Measurements from ENCODE around the gene GNAT1.

Gene GNAT1

DNA sequence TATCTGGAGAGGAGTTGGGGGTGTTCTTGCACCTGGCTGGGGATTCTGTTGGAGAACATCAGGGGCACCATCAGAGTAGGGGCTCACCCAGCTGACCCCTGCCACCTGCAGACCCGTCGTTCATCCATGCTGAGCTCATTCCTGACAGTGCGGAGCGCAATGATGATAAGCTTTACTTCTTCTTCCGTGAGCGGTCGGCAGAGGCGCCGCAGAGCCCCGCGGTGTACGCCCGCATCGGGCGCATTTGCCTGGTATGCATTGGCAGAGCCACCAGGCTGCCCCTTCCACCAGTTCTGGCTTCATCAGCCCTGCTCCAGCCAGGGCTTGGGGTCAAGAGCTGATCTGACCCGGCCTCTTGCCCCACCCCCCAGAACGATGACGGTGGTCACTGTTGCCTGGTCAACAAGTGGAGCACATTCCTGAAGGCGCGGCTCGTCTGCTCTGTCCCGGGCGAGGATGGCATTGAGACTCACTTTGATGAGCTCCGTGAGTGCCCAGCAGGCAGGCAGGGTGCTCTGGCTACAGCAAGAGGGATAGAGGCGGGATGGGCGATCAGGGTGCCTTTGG, 8.8 kb upstream of the GNAT1 start:
- DNase-seq: no peak

DNA sequence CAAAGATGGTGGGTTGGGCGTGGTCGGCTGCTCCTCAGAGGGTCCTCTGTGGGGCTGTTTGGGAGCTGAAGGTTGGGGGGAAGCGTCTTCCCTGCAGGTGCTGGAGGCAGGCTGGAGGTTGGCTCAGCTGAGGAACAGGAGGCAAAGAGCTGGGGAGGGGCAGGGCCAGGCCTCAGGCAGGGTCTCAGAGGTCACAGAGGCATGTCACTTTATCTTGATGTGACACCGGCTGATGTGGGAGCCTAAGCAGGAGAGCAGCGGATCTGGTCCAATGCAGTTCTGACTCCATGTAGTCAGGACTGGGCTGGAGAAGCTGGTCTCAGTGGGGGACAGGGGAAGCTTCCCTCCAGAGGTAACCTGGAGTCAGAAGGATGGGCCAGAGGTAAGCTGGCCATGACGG, 7.7 kb upstream of the GNAT1 start:
- DNase-seq: no peak

DNA sequence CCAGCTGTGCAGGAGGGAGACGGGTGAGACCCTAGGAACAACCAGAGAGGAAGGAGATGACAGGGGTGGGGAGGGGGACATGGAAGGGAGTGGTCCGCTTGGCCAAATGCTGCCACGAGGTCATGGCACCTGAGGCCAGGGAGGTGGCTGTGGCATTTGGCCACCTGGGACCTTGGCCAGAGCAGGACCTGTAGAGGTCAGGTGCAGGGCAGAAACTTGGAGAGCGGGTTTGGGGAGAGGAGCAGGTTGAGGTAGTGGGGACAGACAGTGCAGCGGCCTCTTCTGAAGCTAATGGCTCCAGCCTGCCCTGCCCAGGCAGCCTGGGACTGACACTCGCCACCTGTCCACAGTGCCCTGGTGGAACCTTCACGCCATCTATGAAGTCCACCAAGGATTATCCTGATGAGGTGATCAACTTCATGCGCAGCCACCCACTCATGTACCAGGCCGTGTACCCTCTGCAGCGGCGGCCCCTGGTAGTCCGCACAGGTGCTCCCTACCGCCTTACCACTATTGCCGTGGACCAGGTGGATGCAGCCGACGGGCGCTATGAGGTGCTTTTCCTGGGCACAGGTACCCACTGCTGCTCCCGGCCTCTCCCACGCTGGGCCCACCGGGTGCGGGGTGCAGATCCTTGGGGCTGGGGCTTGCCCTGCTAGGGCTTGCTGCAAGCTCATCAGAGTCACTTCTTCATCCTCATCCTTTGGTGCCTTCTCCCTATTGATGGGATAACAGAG, 7.0 kb upstream of the GNAT1 start:
- DNase-seq: no peak

DNA sequence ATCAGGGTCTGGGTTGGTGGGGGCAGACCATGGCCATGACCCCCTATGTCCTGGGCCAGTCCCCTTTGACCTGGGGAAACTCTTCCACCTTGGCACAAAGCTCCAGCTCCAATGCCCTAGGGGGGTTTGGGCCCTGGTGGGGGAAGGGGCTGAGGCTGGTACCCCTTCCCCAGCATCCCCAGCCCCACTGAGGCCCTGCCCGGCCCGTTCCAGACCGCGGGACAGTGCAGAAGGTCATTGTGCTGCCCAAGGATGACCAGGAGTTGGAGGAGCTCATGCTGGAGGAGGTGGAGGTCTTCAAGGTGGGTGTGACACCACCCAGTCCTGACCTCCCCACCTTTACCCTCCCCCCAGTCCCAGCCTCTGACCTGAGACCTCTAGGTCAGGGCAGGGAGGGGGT, 6.2 kb upstream of the GNAT1 start:
- DNase-seq: no peak

DNA sequence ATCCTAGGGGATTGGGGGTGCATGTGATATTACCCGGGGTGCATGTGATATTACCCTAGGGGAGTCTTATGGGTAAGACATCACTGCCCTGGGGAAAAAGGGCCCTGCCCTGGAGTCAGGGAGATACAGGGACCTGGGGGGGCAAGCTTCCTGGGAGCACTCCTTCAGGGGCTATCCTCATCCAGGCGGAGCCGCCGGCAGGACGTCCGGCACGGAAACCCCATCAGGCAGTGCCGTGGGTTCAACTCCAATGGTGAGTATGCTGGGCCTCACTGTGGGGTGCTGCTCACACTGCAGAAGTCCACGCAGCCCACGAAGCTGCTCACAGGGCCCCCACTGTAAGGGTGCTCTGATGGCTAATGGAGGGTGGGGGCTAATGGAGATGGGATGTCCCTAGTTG, 5.3 kb upstream of the GNAT1 start:
- DNase-seq: no peak

DNA sequence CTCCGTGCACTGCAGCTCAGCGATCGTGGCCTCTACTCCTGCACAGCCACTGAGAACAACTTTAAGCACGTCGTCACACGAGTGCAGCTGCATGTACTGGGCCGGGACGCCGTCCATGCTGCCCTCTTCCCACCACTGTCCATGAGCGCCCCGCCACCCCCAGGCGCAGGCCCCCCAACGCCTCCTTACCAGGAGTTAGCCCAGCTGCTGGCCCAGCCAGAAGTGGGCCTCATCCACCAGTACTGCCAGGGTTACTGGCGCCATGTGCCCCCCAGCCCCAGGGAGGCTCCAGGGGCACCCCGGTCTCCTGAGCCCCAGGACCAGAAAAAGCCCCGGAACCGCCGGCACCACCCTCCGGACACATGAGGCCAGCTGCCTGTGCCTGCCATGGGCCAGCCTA, 3.7 kb upstream of the GNAT1 start:
- no peak for DNase-seq

DNA sequence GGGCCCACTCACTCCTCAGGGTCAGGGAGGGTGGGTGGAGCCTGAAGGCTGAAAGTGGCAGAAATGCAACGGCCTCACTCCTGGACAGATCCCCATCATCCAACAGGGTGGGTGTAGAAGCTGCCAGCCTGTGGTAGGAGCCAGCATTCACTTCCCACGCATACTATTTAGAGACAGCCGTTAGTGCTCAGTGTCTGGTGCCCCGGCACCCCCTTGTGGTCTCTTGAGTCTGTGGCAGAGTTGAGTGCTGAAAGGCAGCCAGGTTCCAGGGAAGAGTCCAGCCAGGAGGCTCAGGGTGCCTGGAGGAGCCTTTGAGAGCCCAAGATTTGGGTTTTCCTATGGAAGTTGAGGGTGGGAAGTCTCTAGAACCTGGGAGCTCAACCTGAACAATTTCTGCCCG, 2.1 kb upstream of the GNAT1 start:
- peak; percentile 87 for DNase-seq

DNA sequence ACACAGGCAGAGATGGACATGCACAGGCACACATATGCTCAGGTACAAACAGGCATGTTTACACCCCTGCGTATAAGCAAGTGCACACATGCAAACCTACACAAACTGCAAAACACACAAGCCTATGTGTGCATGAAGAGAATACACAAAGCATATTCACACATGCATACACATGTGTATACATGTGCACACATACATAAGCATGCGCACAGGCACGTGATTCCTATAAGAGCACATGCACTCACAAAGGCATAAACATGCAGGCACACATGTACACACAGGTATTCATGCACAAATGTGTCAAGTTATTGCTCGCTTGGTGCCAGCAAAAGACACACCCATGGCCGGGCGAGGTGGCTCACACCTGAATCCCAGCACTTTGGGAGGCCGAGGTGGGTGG, 1.4 kb upstream of the GNAT1 start:
- DNase-seq: no peak

DNA sequence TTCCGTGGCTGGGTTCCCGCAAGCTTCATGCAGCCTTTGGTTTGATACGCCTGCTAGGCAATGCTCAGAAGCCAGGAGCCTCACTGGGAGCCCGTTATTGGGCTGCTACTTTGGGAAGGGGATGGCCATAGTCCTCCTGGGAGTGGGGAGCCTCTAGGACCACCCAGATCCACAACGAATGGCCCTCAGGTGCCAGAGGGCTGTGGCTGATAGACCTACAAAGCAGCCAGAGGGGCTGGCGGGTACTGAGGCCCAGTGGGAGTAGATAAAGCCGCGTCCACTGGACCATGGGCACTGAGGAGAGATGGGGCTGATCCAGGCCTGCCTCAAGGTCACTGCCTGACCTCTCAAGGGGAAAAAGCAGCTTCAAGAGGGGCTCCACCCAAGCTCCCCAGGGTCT, 714 bp downstream of the GNAT1 start:
- DNase-seq: no peak

DNA sequence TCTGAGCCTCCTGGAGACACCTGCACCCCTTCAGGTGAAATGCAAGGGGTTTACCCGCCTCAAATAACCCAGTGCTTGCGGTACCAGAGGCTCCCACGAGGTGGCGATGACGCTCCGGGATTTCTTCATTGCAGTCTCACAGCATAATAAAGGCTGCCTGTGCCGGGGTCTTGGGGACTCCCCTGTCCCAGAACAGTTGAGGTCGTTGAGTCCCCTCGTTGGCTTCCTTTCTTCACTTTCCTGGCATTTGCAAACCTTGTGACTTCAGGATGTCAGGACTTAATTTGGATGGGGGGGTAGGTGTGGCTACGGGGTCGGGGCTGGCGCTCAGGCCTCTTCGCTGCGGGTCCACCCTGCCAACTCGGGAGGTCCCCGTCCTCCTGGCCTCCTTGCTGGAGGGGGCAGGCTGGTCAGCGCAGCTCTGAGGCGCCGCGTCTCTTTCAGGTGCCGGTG, 1.3 kb downstream of the GNAT1 start:
- peak; percentile 96 for DNase-seq

DNA sequence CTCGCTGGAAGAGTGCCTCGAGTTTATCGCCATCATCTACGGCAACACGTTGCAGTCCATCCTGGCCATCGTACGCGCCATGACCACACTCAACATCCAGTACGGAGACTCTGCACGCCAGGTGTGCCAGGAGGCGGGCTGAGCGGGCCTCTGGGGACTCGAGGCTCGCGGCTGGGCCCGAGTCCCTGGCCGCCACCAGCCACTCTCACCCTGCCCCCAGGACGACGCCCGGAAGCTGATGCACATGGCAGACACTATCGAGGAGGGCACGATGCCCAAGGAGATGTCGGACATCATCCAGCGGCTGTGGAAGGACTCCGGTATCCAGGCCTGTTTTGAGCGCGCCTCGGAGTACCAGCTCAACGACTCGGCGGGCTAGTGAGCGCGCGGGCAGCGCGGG, 1.9 kb downstream of the GNAT1 start:
- DNase-seq: no peak

DNA sequence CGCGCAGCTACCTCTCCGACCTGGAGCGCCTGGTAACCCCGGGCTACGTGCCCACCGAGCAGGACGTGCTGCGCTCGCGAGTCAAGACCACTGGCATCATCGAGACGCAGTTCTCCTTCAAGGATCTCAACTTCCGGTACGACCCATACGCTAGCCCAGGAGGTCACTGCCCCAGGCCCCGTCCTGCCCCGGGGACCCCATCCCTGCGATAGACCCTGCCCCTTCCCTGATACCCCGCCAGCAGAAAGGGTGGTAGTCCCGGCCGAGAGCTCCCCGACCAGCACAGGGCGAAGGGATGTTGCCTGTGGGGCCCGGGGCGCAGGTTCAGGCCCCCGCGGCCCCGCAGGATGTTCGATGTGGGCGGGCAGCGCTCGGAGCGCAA, 2.3 kb downstream of the GNAT1 start:
- no peak for DNase-seq

DNA sequence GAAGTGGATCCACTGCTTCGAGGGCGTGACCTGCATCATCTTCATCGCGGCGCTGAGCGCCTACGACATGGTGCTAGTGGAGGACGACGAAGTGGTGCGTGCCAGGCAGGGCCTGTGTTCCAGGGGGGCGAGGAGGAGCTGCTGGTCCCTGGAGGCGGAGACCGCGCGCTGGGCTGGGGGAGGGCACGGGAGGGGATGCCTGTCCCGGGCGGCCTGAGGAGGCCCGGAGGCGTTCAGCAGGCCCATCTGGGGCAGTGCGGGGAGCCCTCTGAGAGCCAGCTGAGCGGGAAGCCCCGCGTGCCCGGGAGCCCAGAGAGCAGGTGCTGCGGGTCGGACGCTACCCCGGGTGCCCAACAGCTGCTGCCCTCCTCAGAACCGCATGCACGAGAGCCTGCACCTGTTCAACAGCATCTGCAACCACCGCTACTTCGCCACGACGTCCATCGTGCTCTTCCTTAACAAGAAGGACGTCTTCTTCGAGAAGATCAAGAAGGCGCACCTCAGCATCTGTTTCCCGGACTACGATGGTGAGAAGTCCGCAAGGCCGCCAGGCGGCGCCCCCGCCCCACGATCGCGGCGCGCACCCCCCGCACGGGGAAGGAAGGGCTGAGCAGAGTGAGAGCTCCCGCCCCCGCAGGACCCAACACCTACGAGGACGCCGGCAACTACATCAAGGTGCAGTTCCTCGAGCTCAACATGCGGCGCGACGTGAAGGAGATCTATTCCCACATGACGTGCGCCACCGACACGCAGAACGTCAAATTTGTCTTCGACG, 2.9 kb downstream of the GNAT1 start:
- peak; percentile 99 for DNase-seq

DNA sequence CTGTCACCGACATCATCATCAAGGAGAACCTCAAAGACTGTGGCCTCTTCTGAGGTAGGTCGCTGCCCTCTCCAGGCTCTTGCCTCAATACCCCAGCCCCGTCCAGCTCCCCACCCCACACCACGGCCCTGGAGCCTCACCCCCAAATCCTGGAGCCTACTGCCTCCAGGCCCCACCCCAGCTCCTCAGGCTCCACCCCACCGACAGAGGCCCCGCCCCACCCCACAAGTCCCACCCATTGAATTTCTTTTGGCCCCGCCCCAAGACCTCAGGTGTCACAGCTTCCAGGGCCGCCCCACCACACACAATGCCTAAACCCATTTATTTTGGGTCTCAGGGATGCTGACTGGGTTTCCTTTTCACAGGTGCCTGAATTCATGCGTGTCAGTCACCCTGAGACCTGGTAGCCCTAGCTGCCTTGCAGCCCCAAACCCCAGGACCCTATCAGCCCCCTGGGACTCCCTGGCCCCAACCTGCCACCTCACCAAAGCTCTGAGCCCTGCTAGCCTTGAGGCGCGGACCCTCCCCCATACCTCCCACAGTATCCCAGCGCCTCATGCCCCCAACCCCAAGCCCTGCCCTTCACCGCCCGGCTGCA, 3.6 kb downstream of the GNAT1 start:
- DNase-seq: peak; percentile 95

DNA sequence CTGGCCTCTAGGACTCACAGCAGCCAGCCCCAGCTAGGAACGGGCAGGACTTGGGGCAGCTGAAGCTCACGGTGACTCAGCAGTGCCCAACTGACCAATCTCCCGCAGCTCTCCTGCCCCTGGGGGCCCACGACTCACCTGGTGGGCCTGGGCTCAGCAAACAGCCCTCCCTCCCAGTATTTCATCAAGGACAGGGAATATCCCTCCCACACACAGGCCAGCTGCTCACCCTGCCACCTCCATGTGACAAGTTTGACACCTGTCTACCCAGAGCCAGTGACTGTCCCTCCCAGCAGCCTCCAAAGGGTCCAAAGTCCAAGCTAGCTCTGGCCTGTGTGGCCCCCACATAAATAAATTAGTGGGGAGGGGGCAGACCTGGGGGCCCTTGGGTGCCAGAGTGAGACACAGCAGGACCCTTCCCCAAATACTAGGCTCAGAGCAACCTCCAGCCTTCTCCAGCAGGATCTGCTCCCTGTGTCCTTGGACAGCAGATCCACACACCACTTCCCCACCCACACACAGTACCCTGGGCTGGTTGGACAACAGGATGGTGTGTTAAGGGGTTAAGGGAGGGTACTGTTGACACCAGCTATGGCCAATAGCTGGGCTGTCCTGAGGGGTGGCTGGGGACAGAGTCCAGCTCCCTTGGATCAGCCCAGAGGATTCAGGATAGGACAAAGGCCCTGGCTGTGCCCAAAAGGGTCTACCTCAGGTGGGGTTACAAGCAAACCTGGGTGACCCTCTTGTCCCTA, 4.3 kb downstream of the GNAT1 start:
- no peak for DNase-seq

DNA sequence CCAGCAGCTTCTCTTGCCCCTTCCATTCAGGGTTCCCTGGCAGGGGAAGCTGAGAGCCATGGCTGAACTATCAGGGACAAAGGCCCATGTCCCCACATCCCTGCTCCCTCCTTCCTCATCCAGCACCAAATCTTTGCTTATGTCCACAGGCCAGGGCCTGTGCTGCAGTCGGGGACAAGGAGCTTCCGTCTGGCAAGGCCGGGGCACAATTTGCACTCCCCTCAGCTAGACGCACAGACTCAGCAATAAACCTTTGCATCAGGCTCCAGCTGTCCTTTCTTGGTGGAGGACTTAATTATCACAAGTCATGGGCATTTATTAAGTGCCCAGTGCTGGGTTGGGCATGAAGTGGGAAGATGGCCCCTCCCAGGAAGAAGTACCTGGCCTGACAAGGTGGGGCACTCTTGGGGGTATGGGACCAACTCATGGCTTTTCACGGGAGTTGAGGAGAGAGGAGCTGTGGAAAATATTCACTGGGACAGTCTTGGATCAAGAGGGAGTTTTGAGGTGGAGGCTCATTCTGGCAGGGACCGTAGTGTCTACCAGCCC, 4.9 kb downstream of the GNAT1 start:
- DNase-seq: no peak

DNA sequence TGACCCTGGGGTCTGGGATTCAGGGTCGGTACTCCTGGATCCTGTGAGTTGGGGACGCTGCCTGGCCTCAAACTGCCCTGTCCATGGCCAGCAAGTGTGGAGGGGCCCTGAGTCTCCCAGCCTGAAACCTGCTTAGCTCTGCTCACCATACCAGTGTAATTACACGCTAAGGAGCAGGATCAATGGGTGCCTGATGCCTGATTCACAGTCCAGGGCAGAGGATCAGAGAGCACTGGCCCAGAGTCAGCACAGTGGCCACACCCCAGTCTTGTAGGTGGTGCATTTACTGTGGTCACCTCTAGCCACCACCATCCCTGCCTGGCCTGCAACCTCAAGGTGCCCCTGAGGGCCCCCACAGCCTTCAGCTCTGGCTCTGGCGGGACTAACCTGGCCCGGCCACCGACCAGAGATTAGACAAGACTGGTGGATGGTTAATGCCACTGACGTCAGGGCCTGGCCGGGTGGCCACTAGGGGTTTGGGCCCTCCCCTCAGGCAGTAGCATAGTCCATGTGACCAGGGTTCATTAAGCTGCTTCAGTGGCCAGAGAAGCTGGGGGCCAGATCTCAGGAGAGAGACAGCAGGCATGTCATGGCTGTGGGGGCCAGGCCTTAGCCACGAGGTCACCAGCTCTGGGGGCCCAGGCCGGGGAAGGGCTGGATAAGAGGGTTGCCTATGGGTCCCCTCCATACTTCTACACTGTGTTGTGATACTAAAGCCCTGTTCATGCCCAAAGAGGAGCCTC, 10.3 kb downstream of the GNAT1 start:
- peak; percentile 74 for DNase-seq

DNA sequence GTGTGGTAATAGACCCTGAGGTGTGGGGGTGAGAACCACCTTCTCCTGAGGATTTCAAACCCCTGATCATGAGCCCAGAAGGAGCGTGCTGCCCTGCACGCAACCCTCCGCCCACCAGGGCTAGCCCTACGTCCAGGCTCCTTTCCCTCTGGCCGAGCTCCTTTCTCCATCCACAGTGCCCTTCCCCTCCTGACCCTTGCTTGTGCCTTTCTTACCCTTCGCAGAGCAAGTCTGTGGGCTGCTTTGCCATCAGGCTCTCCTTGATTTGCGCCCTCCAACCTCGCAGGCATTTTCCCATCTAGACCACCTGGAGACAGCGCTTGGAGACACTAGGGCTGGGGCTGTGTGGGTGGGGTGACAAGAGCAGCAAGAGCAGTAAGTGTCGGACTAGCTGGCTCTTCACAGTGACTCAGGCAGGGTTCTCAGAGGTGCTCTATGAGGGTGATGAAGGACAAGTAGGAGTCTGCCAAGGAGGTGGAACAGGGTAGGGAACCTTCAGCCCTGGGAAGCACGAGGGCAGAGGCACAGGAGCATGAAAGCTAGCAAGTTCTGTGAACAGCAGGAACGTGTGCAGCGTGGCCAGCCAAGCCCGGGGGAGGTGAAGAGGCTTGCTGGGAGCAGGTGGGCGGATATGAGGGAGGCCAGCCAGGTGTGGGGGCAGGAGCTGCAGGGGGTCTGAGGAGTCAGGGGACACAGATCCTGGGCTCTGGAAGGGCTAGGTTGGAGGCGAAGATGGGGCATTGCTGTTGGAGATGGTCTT, 11.1 kb downstream of the GNAT1 start:
- DNase-seq: no peak

DNA sequence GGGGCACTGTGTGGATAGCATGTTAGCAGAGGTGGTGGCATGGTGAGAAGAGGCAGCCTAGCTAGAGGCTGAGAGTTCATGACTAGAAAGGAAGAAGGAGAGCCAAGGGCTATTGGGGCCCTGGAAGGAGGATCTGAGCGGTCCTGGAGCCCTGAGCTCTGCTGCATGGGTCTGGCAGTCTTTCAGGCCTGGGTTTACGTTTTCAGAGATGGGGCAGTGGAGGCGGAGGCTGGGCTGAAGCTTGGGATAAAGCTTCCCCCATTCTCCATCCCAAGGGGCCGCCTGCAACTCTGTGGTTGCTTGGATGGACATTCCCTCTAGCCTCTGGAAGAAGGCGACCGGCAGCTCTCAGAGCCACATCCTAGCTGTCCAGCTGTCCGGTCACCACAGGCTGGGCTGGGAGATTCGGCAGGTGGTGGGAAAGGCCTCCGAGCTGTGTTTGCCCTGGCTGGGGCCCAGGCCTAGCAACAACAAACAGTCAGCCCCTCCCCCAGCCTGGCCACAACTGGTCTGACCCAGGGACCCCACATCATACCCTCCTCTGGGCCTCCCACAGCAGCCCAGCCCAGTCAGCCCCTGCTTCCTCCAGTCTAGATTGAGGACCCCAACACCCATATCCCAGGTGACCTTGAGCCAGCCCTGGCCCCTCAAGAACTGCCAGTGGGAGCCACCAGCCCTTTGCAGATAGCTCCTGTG, 11.9 kb downstream of the GNAT1 start:
- DNase-seq: no peak
